Breast epithelium (tissue), 4 donors: ENCODE measurements around the gene ADAM30. TPM values are rescaled to one million over a fixed set of nuclear protein-coding genes. Genes with fewer than 3 reads are reported as not detected.

Source experiments
- DNase-seq, 2 donors: peaks; one replicate each; pipeline ENCODE4 v3.0.0-alpha.2; 2019; ENCODE audit warnings: low spot score in 2 of 2
- H3K27ac ChIP-seq, 2 donors: fragments of 200-600 bp; sonication (generic) in 1 of 2; one replicate each; pipeline ENCODE4 v1.5.1; 2016 to 2019; ENCODE audit warnings: mild to moderate bottlenecking in 1 of 2
- H3K27me3 ChIP-seq, 2 donors: fragments of 200-600 bp; sonication (generic) in 1 of 2; one replicate each; pipeline versions ENCODE4 v1.5.1 to v1.6.0; 2017 to 2019; ENCODE audit warnings: control low read depth in 1 of 2, mild to moderate bottlenecking in 1 of 2
- H3K36me3 ChIP-seq: fragments of 200-600 bp; one replicate; pipeline ENCODE4 v1.5.1; 2019
- H3K4me1 ChIP-seq, 2 donors: fragments of 200-600 bp; sonication (generic); one replicate each; pipeline ENCODE4 v1.5.1; 2016 to 2019; ENCODE audit warnings: control low read depth in 1 of 2
- H3K4me3 ChIP-seq, 3 donors: fragments of 200-600 bp; sonication (generic); 1 replicate in 2 of 3; 2 replicates in 1 of 3; pipeline ENCODE4 v1.5.1; 2016 to 2019; ENCODE audit warnings: mild to moderate bottlenecking in 3 of 3, moderate library complexity in 2 of 3
- H3K9me3 ChIP-seq, 2 donors: fragments of 200-600 bp; sonication (generic) in 1 of 2; one replicate each; pipeline ENCODE4 v1.5.1; 2016 to 2019; ENCODE audit warnings: control low read depth in 1 of 2
- POLR2A ChIP-seq: fragments of 450-650 bp; IDR thresholded peaks from one replicate; pipeline ENCODE4 v1.6.1; 2016; ENCODE audit warnings: antibody characterized with exemption, mild to moderate bottlenecking, moderate library complexity
- POLR2AphosphoS5 ChIP-seq, 3 donors: sonication (generic); formaldehyde crosslinking; IDR thresholded peaks; one replicate each; pipeline ENCODE4 v1.6.1; 2017; ENCODE audit warnings: antibody characterized with exemption in 3 of 3
- intact Hi-C: fragments of 100-400 bp; cut with DNase I; formaldehyde crosslinking; loops from one replicate; pipeline ENCODE4 v1.15.1; 2023; ENCODE audit warnings: low total_unique reads
- total RNA-seq, 3 donors: library from RNA; depleted of rRNA; stranded (reverse); fragments of >200 nt; gene quantifications; one replicate each; pipeline ENCODE4 v1.1.0, GENCODE V29; 2016
- TF ChIP-seq, protein P1 (sequence below), 3 donors: fragments of 450-650 bp; IDR thresholded peaks; one replicate each; pipeline ENCODE4 v1.5.1; 2016 to 2017; ENCODE audit warnings: antibody characterized with exemption in 3 of 3, mild to moderate bottlenecking in 3 of 3, moderate library complexity in 3 of 3

Gene ADAM30
- total RNA-seq, 3 donors from 2014 or later, result not detected

DNA sequence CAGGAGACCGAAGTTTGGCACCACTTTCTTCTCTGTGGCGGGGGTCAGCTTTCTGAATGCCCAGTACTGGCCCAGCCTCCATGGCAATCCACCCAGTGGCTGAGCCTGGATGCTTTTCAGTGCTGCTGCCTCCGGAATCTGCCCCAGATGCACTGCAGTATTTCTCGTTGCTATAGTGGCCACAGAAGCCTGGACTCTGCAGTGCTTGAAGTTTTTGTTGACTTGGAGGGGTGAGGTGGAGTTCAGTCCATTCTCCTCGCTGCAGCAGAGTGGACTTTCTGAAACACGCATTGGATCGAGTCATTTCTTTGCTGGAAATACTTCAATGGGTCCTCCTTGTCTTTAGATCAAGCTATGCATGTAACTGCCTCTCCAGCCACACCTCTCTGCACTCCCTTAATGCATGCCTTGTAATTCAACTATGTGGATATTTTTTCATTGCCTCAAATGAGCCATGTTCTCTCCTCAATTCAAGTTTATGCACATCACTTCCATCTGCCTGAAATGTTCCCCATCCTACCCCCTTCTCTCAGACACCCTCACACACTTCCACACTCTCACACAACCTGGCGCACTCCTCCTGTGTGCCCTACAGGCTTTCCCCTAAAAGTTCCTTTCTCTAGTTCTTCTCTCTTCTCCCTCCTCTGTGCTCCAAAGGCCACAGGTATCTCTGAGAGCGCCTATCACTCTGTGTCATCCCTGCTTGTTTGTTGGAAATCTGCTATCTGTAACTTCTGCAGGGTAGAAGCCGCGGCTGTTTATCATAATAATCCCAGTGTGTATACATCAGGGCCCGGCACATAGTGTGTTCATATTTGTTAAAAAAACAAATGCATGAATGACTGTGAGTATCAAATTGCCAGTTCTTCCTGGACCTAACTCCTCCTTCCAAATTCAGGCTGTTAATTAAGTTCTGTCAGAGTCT, 16.5 kb downstream of the ADAM30 start:
- H3K4me3 ChIP-seq, result no peak overlapping the region
- intact Hi-C loops, result no loop called here

DNA sequence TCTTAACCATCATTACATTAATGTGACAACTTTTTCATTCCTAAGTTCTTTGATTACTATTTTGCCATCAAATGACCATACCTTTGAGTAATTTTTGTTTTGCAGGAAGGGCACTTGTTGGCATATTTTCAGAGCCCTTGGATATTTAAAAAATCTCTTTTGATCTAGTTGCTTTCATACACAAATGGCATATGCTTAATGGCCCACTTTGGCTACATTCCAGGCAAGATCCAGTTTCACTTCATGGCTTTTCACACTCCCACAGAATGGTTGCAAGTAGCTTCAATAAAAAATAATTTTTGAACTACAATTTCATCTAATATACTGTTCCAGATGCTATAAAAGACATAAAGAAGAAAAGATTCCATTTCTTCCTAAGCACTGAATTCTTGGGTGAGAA, 18.1 kb downstream of the ADAM30 start:
- no peak overlapping the region for H3K27ac ChIP-seq
- no peaks in the 10 kb centered on the region for H3K9me3 ChIP-seq
- no peaks in the 10 kb centered on the region for H3K27me3 ChIP-seq
- no peak for TF ChIP-seq POLR2A
- no peak for TF ChIP-seq POLR2AphosphoS5 (IDR thresholded peaks at IDR 0.05)
- TF ChIP-seq, protein P1, sequence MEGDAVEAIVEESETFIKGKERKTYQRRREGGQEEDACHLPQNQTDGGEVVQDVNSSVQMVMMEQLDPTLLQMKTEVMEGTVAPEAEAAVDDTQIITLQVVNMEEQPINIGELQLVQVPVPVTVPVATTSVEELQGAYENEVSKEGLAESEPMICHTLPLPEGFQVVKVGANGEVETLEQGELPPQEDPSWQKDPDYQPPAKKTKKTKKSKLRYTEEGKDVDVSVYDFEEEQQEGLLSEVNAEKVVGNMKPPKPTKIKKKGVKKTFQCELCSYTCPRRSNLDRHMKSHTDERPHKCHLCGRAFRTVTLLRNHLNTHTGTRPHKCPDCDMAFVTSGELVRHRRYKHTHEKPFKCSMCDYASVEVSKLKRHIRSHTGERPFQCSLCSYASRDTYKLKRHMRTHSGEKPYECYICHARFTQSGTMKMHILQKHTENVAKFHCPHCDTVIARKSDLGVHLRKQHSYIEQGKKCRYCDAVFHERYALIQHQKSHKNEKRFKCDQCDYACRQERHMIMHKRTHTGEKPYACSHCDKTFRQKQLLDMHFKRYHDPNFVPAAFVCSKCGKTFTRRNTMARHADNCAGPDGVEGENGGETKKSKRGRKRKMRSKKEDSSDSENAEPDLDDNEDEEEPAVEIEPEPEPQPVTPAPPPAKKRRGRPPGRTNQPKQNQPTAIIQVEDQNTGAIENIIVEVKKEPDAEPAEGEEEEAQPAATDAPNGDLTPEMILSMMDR (IDR thresholded peaks at IDR 0.05), result no peak
- DNase-seq, result no peak
- H3K36me3 ChIP-seq, result no peaks in the 10 kb centered on the region
- H3K4me3 ChIP-seq, result no peak overlapping the region
- intact Hi-C loops, result no loop called here
- no peaks in the 10 kb centered on the region for H3K4me1 ChIP-seq

More for the DNA sequence above, 16.5 kb downstream of the ADAM30 start:
- no peak for DNase-seq
- Histone ChIP-seq H3K36me3 (no peaks in the 10 kb centered on the region), H3K4me1 (no peaks in the 10 kb centered on the region), H3K27me3 (no peaks in the 10 kb centered on the region), H3K9me3 (no peaks in the 10 kb centered on the region), H3K27ac (no peak overlapping the region)
- no peak for TF ChIP-seq POLR2AphosphoS5 (IDR thresholded peaks at IDR 0.05)
- no peak for TF ChIP-seq POLR2A
- TF ChIP-seq, protein P1 (IDR thresholded peaks at IDR 0.05), result no peak

DNA sequence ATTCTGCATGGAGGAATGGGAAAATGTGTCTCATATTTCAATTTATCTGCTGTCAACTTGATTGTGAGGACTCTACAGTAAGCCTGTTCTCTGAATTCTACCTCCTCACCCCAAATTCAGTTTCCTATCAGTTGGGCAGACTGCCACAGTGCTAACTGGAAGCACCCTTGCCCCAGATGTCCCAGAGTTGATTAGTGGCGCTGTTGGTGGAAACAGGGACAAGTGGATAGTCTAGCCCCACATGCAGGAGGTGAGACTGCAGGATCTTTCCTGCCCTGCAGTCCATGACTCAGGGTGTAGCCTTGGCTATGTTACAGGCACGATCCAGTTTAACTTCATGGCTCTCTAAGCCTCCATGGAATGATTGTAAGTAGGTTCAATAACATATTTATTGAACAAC, 22.1 kb downstream of the ADAM30 start:
- DNase-seq, result no peak
- intact Hi-C loops, result no loop called here
- Histone ChIP-seq H3K4me3 (no peak overlapping the region), H3K27ac (peak overlapping the region; percentile 53 to 57), H3K36me3 (no peaks in the 10 kb centered on the region), H3K27me3 (no peaks in the 10 kb centered on the region), H3K9me3 (no peaks in the 10 kb centered on the region), H3K4me1 (no peaks in the 10 kb centered on the region)
- no peak for TF ChIP-seq POLR2AphosphoS5 (IDR thresholded peaks at IDR 0.05)

DNA sequence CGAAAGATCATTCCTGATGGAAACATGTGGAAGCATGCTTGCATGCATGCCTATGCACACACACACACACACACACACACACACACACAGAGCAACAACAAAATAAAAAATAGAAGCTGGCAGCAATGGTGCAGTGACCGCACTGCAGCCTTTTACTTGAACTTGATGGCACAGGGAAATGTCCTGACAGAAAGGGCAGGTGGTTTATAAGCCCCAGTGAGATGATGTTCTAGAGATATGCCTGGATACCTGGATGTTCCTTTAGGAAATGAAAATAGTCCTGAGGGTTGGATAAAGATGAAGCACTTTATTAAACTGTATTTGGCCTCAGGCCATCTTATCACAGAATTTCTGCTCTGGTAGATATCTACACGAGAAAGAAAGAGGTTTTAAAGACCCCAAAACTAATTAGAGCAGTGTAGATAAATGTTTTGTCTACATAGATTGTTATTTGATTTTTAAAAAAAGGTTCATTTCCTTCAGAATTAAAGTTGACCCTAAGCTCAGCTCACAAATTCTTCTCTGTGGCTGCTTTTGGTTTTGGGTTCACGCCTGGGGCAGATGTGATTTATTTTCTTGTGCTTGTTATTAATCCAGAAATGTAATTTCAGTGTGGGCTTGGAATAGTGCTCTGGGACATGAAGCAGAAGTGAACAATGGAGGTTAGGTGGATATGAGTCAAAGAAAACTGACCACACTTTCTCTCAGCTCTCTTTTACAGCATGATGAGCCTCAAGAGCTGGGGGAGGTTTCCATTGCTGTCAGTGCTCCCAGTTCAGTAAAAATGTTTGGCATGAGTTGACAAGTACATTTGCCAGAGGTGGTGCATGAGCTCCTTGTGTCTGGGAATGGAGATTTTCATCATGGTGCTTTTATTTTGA, 22.9 kb downstream of the ADAM30 start:
- Histone ChIP-seq H3K36me3 (no peaks in the 10 kb centered on the region), H3K27me3 (no peaks in the 10 kb centered on the region), H3K4me1 (no peaks in the 10 kb centered on the region), H3K4me3 (no peak overlapping the region), H3K27ac (peak overlapping the region; percentile 53 to 68), H3K9me3 (no peaks in the 10 kb centered on the region)
- intact Hi-C loops, result no loop called here
- peak in 1 of 2 donors; percentile 71 for DNase-seq
- TF ChIP-seq POLR2A (no peak), POLR2AphosphoS5 (IDR thresholded peaks at IDR 0.05) (no peak)
- TF ChIP-seq, protein P1 (IDR thresholded peaks at IDR 0.05), result no peak

DNA sequence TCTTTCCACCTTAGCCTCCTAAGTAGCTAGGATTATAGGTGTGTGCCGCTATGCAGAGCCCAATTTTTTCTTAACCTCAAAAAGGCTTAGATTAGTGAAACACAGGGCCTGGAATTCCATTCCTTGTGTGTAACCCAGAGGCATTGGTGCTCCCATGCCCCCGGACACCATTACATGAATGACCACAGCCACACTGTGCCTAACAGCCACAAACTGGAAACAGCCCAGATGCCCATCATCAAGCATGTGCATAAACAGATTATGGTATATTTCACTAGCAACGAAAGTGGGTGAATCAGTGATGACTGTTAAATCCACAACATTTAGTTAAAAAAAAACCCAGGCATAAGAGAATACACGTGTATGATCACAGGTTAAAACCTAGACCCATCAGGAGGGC, 24.4 kb downstream of the ADAM30 start:
- H3K36me3 ChIP-seq, result no peaks in the 10 kb centered on the region

More for the DNA sequence above, 24.4 kb downstream of the ADAM30 start:
- intact Hi-C loops, result no loop called here
- TF ChIP-seq, protein P1 (IDR thresholded peaks at IDR 0.05), result no peak
- TF ChIP-seq POLR2A (no peak), POLR2AphosphoS5 (IDR thresholded peaks at IDR 0.05) (no peak)
- no peak for DNase-seq
- Histone ChIP-seq H3K27ac (no peak overlapping the region), H3K4me1 (no peaks in the 10 kb centered on the region), H3K27me3 (no peaks in the 10 kb centered on the region), H3K4me3 (no peak overlapping the region), H3K9me3 (no peaks in the 10 kb centered on the region)
